Activated gamma-delta T cell treated with anti-CD3 and anti-CD28 coated beads, Interleukin-2, amount 50 U/mL, for 16 hours (primary cell): ENCODE results near the gene C2CD3.
"Not testable (repeated sequence)": the region's sequence is repeated elsewhere in the genome, so short reads cannot be mapped to it uniquely, and the experiment has no call there.

Source experiments
- DNase-seq: peaks from one replicate; pipeline ENCODE4 v3.0.0-alpha.2; 2020; ENCODE audit warnings: low read depth

C2CD3 gene

GRCh38 chr11:74120260-74121035, 50.4 kb downstream of the C2CD3 start:
- not testable (repeated sequence) for DNase-seq

- no peak for DNase-seq
Observed at GRCh38 chr11:74116719-74117118, 54.1 kb downstream of the C2CD3 start.

- DNase-seq, result no peak
Observed at GRCh38 chr11:74112877-74113276, 57.9 kb downstream of the C2CD3 start.

GRCh38 chr11:74106124-74106523, 64.7 kb downstream of the C2CD3 start:
- DNase-seq, result no peak

GRCh38 chr11:74102321-74102720, 68.5 kb downstream of the C2CD3 start:
- DNase-seq, result no peak

- DNase-seq, result no peak
Observed at GRCh38 chr11:74100735-74101134, 70.1 kb downstream of the C2CD3 start.

- no peak for DNase-seq
Observed at GRCh38 chr11:74100231-74100630, 70.6 kb downstream of the C2CD3 start.

- DNase-seq, result no peak
Observed at GRCh38 chr11:74097686-74098237, 73.0 kb downstream of the C2CD3 start.

GRCh38 chr11:74094393-74094792, 76.4 kb downstream of the C2CD3 start:
- DNase-seq, result no peak

- no peak for DNase-seq
Observed at GRCh38 chr11:74092425-74092824, 78.4 kb downstream of the C2CD3 start.

- DNase-seq, result no peak
Observed at GRCh38 chr11:74091549-74091948, 79.3 kb downstream of the C2CD3 start.

GRCh38 chr11:74090701-74091100, 80.1 kb downstream of the C2CD3 start:
- DNase-seq, result no peak

GRCh38 chr11:74086242-74086884, 84.4 kb downstream of the C2CD3 start:
- DNase-seq, result no peak

- no peak for DNase-seq
Observed at GRCh38 chr11:74085542-74085892, 85.3 kb downstream of the C2CD3 start.

- no peak for DNase-seq
Observed at GRCh38 chr11:74084796-74085541, 85.8 kb downstream of the C2CD3 start.

GRCh38 chr11:74083927-74084326, 86.9 kb downstream of the C2CD3 start:
- not testable (repeated sequence) for DNase-seq

- DNase-seq, result no peak
Observed at GRCh38 chr11:74081428-74081827, 89.4 kb downstream of the C2CD3 start.

GRCh38 chr11:74077193-74077592, 93.6 kb downstream of the C2CD3 start:
- no peak for DNase-seq

GRCh38 chr11:74072721-74073120, 98.1 kb downstream of the C2CD3 start:
- DNase-seq, result no peak

GRCh38 chr11:74072286-74072685, 98.5 kb downstream of the C2CD3 start:
- DNase-seq, result no peak

GRCh38 chr11:74070723-74071492, 99.9 kb downstream of the C2CD3 start:
- DNase-seq, result no peak
